LNCaP clone FGC (cell line): ENCODE results near the gene PCDHGA8.

Source experiments
- DNase-seq: peaks from one replicate; pipeline ENCODE4 v3.0.0-alpha.2; 2011; ENCODE audit warnings: low read depth
- H3K4me3 ChIP-seq: 2 replicates; pipeline ENCODE4 v1.5.1; 2011; ENCODE audit warnings: mild to moderate bottlenecking, low read depth, low read length, control low read depth
- CTCF ChIP-seq: IDR thresholded peaks from 2 replicates; pipeline ENCODE4 v1.5.1; 2012; ENCODE audit warnings: mild to moderate bottlenecking; ENCODE audit not compliant: control insufficient read depth, insufficient read depth; ENCODE audit errors: extremely low read depth

The PCDHGA8 gene

GRCh38 chr5:141360685-141361084, 31.7 kb upstream of the PCDHGA8 start:
- no peak for DNase-seq
- H3K4me3 ChIP-seq, result no peak overlapping the region
- no peak for TF ChIP-seq CTCF

- H3K4me3 ChIP-seq, result no peak overlapping the region
- DNase-seq, result no peak
- TF ChIP-seq CTCF, result no peak
Measured at GRCh38 chr5:141362719-141363118, 29.7 kb upstream of the PCDHGA8 start.

GRCh38 chr5:141363952-141364660, 28.3 kb upstream of the PCDHGA8 start, which contains the start of gene PCDHGA5:
PCDHGA5 (plus strand) TSS chr5:141364162; CDS start chr5:141364331, 169 bp downstream.
- TF ChIP-seq CTCF, result no peak
- no peak for DNase-seq
- no peak within 1 kb of the TSS; the same call in 1 of the 2 replicates for H3K4me3 ChIP-seq

DNA sequence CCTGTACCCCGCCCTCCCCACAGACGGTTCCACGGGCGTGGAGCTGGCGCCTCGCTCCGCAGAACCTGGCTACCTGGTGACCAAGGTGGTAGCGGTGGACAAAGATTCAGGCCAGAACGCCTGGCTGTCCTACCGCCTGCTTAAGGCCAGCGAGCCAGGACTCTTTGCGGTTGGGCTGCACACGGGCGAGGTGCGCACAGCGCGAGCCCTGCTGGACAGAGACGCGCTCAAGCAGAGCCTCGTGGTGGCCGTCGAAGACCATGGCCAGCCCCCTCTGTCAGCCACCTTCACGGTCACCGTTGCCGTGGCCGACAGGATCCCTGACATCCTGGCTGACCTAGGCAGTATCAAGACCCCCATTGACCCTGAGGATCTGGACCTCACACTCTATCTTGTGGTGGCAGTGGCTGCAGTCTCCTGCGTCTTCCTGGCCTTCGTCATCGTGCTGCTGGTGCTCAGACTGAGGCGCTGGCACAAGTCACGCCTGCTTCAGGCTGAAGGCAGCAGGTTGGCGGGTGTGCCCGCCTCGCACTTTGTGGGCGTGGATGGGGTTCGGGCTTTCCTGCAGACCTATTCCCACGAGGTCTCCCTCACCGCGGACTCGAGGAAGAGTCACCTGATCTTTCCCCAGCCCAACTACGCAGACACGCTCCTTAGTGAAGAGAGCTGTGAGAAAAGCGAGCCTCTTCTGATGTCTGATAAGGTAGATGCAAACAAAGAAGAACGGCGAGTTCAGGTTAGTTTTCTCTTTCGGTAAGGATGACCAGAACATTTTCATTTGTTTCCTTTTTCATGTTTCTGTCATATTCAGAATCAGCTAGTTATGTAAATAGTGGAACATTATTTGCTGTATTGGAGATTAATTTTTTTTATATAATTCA, 26.2 kb upstream of the PCDHGA8 start:
- H3K4me3 ChIP-seq, result no peak overlapping the region
- no peak for TF ChIP-seq CTCF
- DNase-seq, result peak; percentile 90

DNA sequence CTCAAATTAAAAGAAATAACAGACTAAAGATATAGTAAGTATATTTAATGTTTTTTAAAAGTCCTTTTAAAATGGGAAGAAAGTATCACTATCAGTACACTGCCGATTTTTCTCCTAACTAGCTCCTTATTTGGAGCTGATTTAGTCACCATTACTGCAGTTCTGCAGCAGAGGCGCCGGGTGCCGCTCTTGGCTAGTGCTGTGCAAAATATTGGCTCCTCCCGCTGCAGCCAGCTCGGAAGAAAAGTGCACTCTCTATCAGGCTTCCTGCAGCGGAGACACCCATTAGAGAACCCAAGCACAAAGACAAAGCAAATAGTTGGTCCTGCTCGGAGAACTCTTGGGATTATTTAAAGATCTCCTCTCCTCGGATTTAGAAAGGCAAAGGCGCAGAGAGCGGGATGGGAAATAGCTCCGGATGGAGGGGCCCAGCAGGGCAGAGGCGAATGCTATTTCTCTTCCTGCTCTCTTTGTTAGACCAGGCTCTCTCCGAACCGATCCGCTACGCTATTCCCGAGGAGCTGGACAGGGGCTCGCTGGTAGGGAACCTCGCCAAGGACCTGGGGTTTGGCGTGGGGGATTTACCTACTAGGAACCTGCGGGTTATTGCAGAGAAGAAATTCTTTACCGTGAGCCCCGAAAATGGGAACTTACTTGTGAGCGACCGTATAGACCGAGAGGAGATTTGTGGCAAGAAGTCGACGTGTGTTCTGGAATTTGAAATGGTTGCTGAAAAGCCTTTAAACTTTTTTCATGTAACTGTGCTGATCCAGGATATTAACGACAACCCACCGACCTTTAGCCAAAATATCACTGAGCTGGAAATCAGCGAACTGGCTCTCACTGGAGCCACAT, 22.2 kb upstream of the PCDHGA8 start, which contains the start of gene PCDHGB3:
PCDHGB3 (plus strand) TSS at position 249 of the 855 bp plus-strand sequence; CDS start at position 402, 153 bp downstream.
- no peak within 1 kb of the TSS for H3K4me3 ChIP-seq
- no peak for DNase-seq
- 0 out of 2 replicates have a peak, but pooled peaks have one; percentile 18 for TF ChIP-seq CTCF
